ENCODE data around the gene SMR3A. TPM values are rescaled to one million over a fixed set of nuclear protein-coding genes. Genes with fewer than 3 reads are reported as not detected.

Gene SMR3A
- total RNA-seq: not detected in 2 replicates

DNA sequence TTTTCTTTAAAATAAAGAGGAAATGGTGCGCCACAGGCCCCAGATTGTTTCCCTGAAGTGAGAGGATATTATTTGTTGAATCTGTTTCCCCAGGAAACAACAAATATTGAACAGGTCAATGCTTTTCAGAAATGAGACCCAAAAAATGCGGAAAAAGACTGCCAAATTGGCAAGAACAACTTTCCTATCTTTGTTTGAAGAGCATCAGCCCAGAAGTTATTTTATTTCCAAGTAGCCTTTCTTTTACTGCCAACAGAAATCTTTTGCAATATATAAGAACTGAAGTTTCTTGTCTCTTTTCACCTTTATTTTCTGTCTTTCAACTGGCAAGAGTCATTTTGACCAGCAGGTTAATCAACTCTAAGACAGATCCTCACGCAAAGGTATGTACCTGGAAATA lies at the start of gene SMR3A:
SMR3A (plus strand) TSS at position 301 of the 400 bp plus-strand sequence. CDS start 1,356 bp downstream, outside the sequence.

DNA sequence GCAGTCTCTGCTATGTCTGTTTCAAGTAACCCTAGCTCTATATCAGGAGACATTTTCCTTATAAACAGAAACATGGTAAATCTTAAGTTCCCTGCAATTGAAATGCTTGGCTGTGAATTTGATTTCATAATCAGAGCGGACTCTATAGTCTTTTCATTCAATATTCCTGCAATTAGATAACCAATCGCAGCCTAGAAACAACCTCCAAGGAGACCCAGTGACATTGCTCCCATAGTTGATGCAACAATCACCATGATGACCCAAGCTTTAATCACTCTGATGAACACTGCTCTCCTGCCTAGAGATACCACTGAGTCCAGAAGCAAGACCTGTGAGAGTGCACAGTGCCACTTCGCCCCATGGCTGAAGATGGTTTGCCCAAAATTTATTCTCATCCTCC lies 25.9 kb upstream of the SMR3A start, which contains the start of gene CABS1:
CABS1 (plus strand) TSS at position 301 of the 400 bp plus-strand sequence; CDS start at position 360, 59 bp downstream.

DNA sequence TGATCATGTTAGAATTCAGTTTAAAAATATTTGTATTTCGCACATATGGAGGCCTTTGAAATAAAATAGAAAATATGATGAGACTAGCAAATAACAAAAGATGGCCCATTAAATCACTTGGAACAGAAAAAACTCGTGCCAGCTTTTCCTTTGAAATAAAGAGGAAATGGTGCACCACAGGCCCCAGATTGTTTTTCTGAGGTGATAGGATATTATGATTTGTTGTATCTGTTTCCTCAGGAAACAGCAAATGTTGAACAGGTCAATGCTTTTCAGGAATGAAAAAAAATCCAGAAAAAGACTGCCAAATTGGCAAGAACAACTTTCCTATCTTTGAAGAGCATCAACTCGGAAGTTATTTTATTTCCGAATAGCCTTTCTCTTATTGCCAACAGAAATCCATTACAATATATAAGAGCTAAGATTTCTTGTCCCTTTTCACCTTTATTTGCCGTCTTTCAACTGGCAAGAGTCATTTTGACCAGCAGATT lies 22.2 kb downstream of the SMR3A start, which contains the start of gene SMR3B:
SMR3B (plus strand) TSS at position 441 of the 491 bp plus-strand sequence. CDS start 1,380 bp downstream, outside the sequence.

DNA sequence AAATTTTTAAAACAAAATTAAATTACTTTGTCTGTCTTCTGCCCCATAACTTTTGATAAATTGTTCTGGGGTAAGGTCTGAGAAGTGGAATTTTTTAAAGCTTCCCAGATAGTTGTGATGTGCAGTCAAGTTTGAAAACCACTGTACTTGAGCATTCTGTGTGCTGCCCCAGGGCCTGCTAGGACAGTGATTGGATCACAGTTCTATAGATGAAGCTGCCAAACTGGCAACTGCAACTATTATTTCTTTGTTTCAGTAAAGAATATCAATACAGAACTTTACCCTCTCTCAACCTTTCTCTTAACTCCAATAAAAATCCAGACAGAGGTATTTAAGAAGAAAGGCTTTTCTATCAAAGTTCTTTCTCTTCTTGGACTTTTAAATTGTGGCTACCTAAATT lies 37.0 kb downstream of the SMR3A start, which contains the start of gene OPRPN:
OPRPN (plus strand) TSS at position 361 of the 400 bp plus-strand sequence. CDS start 1,346 bp downstream, outside the sequence.

Other genes starting within 250 kb of the SMR3A start
- not detected in 2 replicates for gene PRR27, start 206.5 kb upstream of the SMR3A start, total RNA-seq
- gene ODAM, start 165.0 kb upstream of the SMR3A start, total RNA-seq: not detected in 2 replicates
- gene FDCSP, start 134.6 kb upstream of the SMR3A start, total RNA-seq: not detected in 2 replicates
- not detected in 2 replicates for gene CSN3, start 118.2 kb upstream of the SMR3A start, total RNA-seq
- not detected in 2 replicates for gene CABS1, start 25.8 kb upstream of the SMR3A start, total RNA-seq
- gene SMR3B, start 22.4 kb downstream of the SMR3A start, total RNA-seq: not detected in 2 replicates
- not detected in 2 replicates for gene OPRPN, start 37.2 kb downstream of the SMR3A start, total RNA-seq
- not detected in 2 replicates for gene MUC7, start 111.4 kb downstream of the SMR3A start, total RNA-seq
- gene AMTN, start 157.8 kb downstream of the SMR3A start, total RNA-seq: not detected in 2 replicates
- gene AMBN, start 231.5 kb downstream of the SMR3A start, total RNA-seq: not detected in 2 replicates